ENCODE measurements around the gene TLNRD1.

The TLNRD1 gene

DNA sequence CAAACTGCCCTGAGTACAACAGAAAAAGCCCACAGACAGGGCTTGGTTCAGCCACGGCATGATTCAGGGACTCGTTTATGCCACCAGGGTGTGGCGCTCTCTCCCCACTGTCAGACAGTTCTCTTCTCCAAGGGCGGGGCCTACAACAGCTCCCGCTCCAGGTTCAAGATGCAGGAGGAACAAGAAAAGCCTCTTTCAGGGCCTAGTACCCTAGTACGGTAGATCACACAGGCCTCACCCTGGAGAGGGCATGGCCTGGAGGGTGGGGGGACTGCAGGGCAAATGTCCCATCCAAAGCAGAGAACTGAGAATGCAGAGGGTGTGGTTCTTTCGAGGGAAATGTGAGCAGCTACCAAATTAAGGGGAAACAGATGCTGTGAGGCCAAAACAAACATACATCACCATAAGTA lies 23.1 kb upstream of the TLNRD1 start:
- no peak for DNase-seq (ENCODE audit: low read depth)

GRCh38 chr15:80978685-80979329 lies 21.9 kb upstream of the TLNRD1 start:
- DNase-seq (ENCODE audit: low read depth) = no peak

GRCh38 chr15:80979538-80980200 lies 21.1 kb upstream of the TLNRD1 start:
- no peak for DNase-seq (ENCODE audit: low read depth)

GRCh38 chr15:80982205-80982604 lies 18.5 kb upstream of the TLNRD1 start:
- no peak for DNase-seq (ENCODE audit: low read depth)

DNA sequence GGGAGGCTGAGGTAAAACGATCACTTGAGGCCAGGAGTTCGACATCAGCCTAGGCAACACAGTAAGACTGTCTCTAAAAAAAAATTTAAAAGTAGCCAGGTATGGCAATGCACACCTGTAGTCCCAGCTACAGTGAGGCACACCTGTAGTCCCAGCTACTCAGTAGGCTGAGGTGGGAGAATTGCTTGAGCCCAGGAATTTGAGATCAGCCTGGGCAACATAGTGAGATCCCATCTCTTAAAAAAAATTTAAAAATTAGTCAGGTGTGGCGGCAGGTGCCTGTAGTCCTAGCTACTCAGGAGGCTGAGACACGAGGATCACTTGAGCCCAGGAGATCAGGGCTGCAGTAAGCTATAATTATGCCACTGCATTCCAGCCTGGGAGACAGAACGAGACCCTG lies 17.9 kb upstream of the TLNRD1 start:
- DNase-seq (ENCODE audit: low read depth) = no peak

DNA sequence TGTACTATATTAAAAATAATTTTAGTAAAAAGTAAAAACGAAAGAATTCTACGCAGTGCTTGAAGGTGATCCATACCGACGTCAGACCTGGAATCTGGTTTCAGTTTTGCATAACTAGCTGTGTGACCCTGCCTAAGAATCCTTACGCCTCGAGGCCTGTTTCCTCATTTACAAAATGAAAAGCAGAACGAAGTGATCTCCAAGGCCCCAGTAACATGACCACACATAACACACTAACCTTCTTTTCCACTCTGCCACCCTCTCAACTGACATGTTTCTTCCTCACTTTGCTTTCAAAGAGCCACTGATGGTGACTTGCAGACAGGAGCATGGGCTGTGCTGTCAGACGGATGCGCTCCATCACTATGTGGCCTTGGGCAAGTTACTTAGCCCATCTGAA lies 15.9 kb upstream of the TLNRD1 start:
- DNase-seq (ENCODE audit: low read depth) = no peak

GRCh38 chr15:80985981-80986380 lies 14.7 kb upstream of the TLNRD1 start:
- DNase-seq (ENCODE audit: low read depth) = no peak

GRCh38 chr15:80986487-80986886 lies 14.2 kb upstream of the TLNRD1 start:
- no peak for DNase-seq (ENCODE audit: low read depth)

DNA sequence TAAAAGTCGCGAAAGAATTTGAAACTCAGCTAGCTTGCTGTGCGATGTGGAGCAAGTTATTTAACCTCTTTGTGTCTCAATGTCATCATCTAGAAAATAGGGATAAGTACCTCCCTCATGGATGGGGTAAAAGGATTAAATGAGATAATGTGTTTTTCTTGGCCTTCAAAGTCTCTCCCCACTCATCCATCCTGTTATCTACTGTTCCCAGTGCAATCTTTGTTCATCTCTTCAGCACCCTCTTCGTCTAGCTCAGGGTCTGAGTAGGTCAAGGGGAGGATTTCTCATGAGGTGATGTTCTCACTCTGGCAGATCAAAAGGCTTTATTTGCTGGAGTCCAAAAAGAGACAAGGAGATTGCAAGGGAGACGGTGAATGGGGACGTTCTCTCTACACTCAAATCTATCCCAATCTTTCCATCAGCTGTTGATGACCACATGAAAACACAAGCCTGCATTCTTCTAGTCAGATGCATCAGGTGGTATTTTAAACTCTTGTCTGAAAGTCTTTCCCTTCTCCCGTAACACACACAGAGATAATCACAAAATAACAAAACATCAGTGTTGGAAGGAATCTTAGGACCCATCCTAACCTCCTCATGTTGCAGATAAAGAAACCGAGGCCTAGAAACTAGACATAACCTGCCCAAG lies 12.5 kb upstream of the TLNRD1 start:
- no peak for DNase-seq (ENCODE audit: low read depth)

DNA sequence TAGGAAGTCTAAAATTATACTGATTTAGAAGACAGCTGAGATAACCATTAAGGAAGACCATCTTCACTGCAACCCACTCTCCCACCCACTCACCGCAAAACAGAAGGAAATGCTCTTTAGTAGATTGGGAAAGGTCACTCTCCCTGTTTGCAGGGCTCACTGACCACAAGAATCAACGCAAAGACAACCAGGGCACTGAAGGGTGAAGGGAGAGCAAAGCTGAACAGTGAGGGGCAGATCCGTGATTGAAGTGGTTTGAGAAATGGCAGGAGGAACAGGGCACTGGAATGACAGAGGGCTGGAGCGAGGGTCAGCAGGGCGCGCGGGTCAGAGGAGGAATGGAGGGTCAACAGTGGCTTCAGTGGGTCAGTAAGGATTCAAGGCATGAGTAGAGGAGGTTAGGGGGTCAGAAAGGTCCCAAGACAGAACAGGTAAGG lies 11.6 kb upstream of the TLNRD1 start:
- DNase-seq (ENCODE audit: low read depth) = no peak

DNA sequence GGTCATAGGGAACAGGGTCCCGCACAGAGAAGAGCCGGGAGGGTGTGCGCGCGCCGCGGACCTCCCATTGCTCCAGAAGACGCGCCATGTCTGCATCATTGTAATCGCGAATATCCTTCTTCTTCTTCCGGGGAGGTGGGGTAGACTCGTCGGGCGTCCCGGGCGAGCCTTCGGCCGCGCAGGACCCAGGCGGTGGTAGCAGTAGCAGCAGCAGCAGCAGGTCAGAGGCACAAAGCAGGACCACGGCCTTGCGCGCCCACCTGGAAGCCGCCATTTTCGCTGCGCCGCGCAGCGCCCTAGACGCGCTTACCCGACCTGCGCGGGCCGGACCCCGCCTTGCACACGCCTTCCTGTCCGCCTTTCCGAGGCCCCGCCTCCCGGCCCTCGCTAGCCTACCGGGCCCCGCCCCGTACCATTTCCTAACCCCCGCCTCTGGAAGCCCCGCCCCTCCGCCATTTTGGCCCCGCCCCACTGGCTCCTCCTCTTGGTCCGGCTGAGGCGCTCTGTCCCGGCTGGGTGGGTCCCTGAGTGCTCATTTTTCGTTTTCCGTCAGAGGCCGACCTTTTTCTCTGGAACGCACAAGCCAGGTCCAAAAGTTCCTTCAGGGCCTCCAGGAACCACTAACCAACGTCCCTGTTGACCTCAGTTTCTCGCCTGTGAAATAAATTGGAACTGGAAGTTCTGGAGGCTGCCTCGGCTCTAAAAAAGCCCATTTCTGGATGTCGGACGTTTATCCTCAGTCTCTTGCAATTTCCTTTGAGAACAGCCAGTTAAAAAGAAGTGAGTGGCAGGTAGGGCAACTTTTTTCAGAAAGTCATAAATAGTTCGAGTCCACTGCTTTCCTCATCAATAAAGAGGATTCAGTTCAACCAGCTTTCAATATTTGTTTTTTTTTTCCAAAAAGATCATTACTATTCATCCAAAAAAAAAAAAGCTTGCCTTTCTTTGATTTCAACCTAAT lies 10.9 kb upstream of the TLNRD1 start, which contains the start of gene MESD:
Gene MESD (minus strand): TSS at position 302 of the 961 bp plus-strand sequence. CDS start 28 bp downstream, at position 274.
- DNase-seq (ENCODE audit: low read depth) = peak; percentile 97

DNA sequence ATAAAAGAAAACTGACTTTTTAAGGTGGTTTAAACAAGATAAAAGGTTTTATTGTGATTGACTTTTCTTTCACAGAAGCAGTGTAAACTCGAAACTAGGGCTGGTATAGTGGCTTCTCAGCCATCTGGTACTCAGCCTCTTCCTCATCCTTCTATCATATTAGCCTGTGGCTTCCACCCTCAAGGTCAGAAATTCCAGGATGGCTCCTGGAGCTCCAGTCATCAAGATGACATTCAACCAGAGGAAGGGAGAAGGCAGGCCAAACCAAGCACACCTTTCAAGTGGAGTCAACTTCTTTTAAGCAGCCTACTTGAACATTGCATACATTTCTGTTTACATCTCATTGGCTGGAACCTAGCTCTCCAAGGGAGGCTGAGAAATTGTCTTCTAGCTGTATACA lies 9.8 kb upstream of the TLNRD1 start:
- no peak for DNase-seq (ENCODE audit: low read depth)

GRCh38 chr15:80991421-80991820 lies 9.3 kb upstream of the TLNRD1 start:
- no peak for DNase-seq (ENCODE audit: low read depth)

DNA sequence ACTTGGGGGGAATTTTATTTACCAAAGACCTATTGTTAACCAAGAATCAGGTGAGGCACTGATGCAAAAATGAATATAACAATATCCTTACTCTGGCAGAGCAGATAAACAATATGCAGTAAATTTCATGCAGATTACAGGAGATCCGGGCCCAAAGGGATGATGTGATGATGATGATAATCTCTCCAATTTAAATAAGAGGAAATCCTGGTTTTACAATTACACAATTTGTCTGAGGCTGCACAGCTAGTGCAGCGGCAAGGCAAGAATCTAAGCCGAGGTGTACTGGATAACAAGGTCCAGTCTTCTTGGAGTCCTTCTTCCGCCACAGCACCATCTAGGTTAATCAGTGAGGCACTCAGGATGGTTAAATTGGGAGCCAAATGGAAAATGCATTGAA lies 8.7 kb upstream of the TLNRD1 start:
- DNase-seq (ENCODE audit: low read depth) = no peak

DNA sequence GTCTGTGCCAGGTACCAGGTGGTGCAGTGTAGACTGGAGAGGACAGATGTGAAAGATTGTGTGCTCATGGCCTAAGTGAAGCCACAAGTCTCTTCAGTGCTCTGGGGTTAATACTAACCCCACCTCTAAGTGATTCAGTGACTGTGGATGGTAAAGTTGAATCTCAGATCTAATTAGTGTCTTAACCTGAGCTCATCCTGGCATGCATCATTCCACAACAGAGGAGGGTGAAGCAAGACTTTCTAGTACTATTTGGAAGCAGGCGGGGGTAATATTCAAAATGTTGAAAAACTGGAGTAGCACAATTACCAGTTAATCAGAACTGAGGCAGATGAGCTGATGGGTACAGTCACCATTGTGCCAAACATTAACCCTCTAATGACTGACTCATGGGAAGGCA lies 8.3 kb upstream of the TLNRD1 start:
- no peak for DNase-seq (ENCODE audit: low read depth)

DNA sequence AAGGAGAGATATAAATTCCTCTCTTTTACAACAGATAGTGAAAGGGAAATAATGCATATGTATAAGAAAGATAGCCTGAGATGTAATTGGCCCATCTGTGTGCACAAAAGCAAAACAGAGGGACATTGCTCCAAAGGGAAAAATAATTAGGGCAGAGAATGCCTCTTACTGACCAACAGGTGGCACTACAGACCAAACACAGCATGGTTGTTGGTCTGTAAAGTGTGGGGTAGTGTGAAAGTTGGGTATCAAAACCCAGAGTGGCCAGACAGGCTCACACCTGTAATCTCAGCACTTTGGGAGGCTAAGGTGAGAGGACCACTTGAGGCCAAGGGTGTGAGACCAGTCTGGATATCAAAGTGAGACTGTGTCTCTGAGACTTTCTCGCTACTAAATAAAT lies 4.5 kb upstream of the TLNRD1 start:
- DNase-seq (ENCODE audit: low read depth) = no peak

GRCh38 chr15:80997692-80998091 lies 3.0 kb upstream of the TLNRD1 start:
- DNase-seq (ENCODE audit: low read depth) = no peak

GRCh38 chr15:80998251-80998650 lies 2.5 kb upstream of the TLNRD1 start:
- no peak for DNase-seq (ENCODE audit: low read depth)

GRCh38 chr15:80999623-81000036 lies 1.1 kb upstream of the TLNRD1 start:
- DNase-seq (ENCODE audit: low read depth) = peak; percentile 35

GRCh38 chr15:81000144-81000623 lies 539 bp upstream of the TLNRD1 start:
- no peak for DNase-seq (ENCODE audit: low read depth)

- peak; percentile 24 for DNase-seq (ENCODE audit: low read depth)
Measured at GRCh38 chr15:81001152-81002008, 657 bp downstream of the TLNRD1 start.
